Kidney epithelial cell (primary cell): ENCODE data around the gene MRPL20. TPM values are rescaled to one million over a fixed set of nuclear protein-coding genes. Genes with fewer than 3 reads are reported as not detected.
A peak's percentile ranks its signal among the peaks of the same experiment; 100 is the strongest.
"Not testable (repeated sequence)": the region's sequence is repeated elsewhere in the genome, so short reads cannot be mapped to it uniquely, and the experiment has no call there.

Experiments
- DNase-seq: peaks from one replicate; pipeline ENCODE4 v3.0.0-alpha.2; 2010; ENCODE audit warnings: low read depth
- H3K27me3 ChIP-seq: 2 replicates; pipeline ENCODE4 v1.6.0; 2011; ENCODE audit warnings: low read length; ENCODE audit not compliant: control insufficient read depth, insufficient read depth
- H3K36me3 ChIP-seq: 2 replicates; pipeline ENCODE4 v1.5.1; 2011; ENCODE audit warnings: low read length; ENCODE audit not compliant: control insufficient read depth, insufficient read depth
- H3K4me3 ChIP-seq: 2 replicates; pipeline ENCODE4 v1.5.1; 2011; ENCODE audit warnings: low read depth, mild to moderate bottlenecking, control low read depth, low read length
- CTCF ChIP-seq: IDR thresholded peaks from 2 replicates; pipeline ENCODE4 v1.5.1; 2011; ENCODE audit warnings: mild to moderate bottlenecking, moderate library complexity, low read length, control low read depth, inconsistent platforms; ENCODE audit not compliant: insufficient read depth, poor library complexity, severe bottlenecking
- total RNA-seq: library from RNA; depleted of rRNA; stranded (reverse); fragments of >200 nt; gene quantifications from 2 replicates; pipeline ENCODE4 v1.2.3, GENCODE V29; 2015

MRPL20 gene
- total RNA-seq, 1 donor from 2014 or later: 159 TPM

- H3K36me3 ChIP-seq: no peaks in the 10 kb centered on the region
- DNase-seq: no peak
- no peak overlapping the region for H3K4me3 ChIP-seq
- no peak for TF ChIP-seq CTCF
- no peaks in the 10 kb centered on the region for H3K27me3 ChIP-seq
Measured at GRCh38 chr1:1373051-1373814, 33.9 kb downstream of the MRPL20 start.

GRCh38 chr1:1371746-1372711 lies 35.1 kb downstream of the MRPL20 start:
- H3K27me3 ChIP-seq: no peaks in the 10 kb centered on the region
- no peaks in the 10 kb centered on the region for H3K36me3 ChIP-seq
- no peak overlapping the region for H3K4me3 ChIP-seq
- DNase-seq: no peak
- peak; percentile 93 for TF ChIP-seq CTCF

- DNase-seq: no peak
- no peaks in the 10 kb centered on the region for H3K36me3 ChIP-seq
- no peak for TF ChIP-seq CTCF
- H3K4me3 ChIP-seq: no peak overlapping the region
- H3K27me3 ChIP-seq: no peaks in the 10 kb centered on the region
Measured at GRCh38 chr1:1371364-1371745, 35.7 kb downstream of the MRPL20 start.

GRCh38 chr1:1370771-1371300 lies 36.3 kb downstream of the MRPL20 start:
- no peak for TF ChIP-seq CTCF

GRCh38 chr1:1370094-1370493 lies 37.0 kb downstream of the MRPL20 start:
- not testable (repeated sequence) for H3K36me3 ChIP-seq, H3K27me3 ChIP-seq, H3K4me3 ChIP-seq, DNase-seq

More at GRCh38 chr1:1370771-1371300, 36.3 kb downstream of the MRPL20 start:
- H3K27me3 ChIP-seq: no peaks in the 10 kb centered on the region
- H3K4me3 ChIP-seq: no peak overlapping the region
- DNase-seq: no peak
- no peaks in the 10 kb centered on the region for H3K36me3 ChIP-seq

GRCh38 chr1:1367315-1367714 lies 39.8 kb downstream of the MRPL20 start:
- no peak for TF ChIP-seq CTCF
- H3K4me3 ChIP-seq: no peak overlapping the region
- H3K36me3 ChIP-seq: no peaks in the 10 kb centered on the region
- H3K27me3 ChIP-seq: no peaks in the 10 kb centered on the region
- DNase-seq: no peak
